ENCODE data around the gene CMPK2.
A peak's percentile ranks its signal among the peaks of the same experiment; 100 is the strongest.

Gene CMPK2

GRCh38 chr2:6838673-6839319 lies 26.9 kb downstream of the CMPK2 start:
- no peak for DNase-seq

GRCh38 chr2:6835467-6835866 lies 30.2 kb downstream of the CMPK2 start:
- DNase-seq: no peak

GRCh38 chr2:6834163-6834562 lies 31.5 kb downstream of the CMPK2 start:
- no peak for DNase-seq

GRCh38 chr2:6833300-6833604 lies 32.5 kb downstream of the CMPK2 start:
- DNase-seq: no peak

GRCh38 chr2:6832596-6833299 lies 33.0 kb downstream of the CMPK2 start:
- DNase-seq: no peak

- DNase-seq: no peak
Observed at GRCh38 chr2:6831229-6831628, 34.5 kb downstream of the CMPK2 start.

GRCh38 chr2:6828299-6828584 lies 37.5 kb downstream of the CMPK2 start:
- DNase-seq: peak in 1 of 2 donors; percentile 75

- no peak for DNase-seq
Observed at GRCh38 chr2:6827566-6828298, 38.0 kb downstream of the CMPK2 start.

GRCh38 chr2:6826081-6826913 lies 39.4 kb downstream of the CMPK2 start:
- DNase-seq: peak in 1 of 2 donors; percentile 2

- DNase-seq: no peak
Observed at GRCh38 chr2:6824962-6825361, 40.7 kb downstream of the CMPK2 start.

GRCh38 chr2:6823111-6823510 lies 42.6 kb downstream of the CMPK2 start:
- DNase-seq: no peak

GRCh38 chr2:6822406-6822805 lies 43.3 kb downstream of the CMPK2 start:
- DNase-seq: no peak

- no peak for DNase-seq
Observed at GRCh38 chr2:6820903-6821584, 44.7 kb downstream of the CMPK2 start.

GRCh38 chr2:6820236-6820635 lies 45.5 kb downstream of the CMPK2 start:
- DNase-seq: no peak

- no peak for DNase-seq
Observed at GRCh38 chr2:6819668-6820067, 46.0 kb downstream of the CMPK2 start.

- no peak for DNase-seq
Observed at GRCh38 chr2:6818012-6818411, 47.7 kb downstream of the CMPK2 start.

GRCh38 chr2:6814869-6815268 lies 50.8 kb downstream of the CMPK2 start:
- DNase-seq: no peak

- DNase-seq: no peak
Observed at GRCh38 chr2:6814312-6814711, 51.4 kb downstream of the CMPK2 start.

GRCh38 chr2:6813573-6813972 lies 52.1 kb downstream of the CMPK2 start:
- DNase-seq: no peak

GRCh38 chr2:6812857-6813530 lies 52.7 kb downstream of the CMPK2 start:
- no peak for DNase-seq

GRCh38 chr2:6810961-6811360 lies 54.7 kb downstream of the CMPK2 start:
- DNase-seq: no peak

GRCh38 chr2:6808426-6808825 lies 57.3 kb downstream of the CMPK2 start:
- DNase-seq: no peak

Data from hippocampal formation (tissue), 2 donors.